HEK293T (cell line): Measurements from ENCODE around the gene MPO.

Experiments
- BHLHE40 ChIP-seq: fragments of 450-650 bp; IDR thresholded peaks from 2 replicates; pipeline ENCODE4 v1.6.1; 2016; ENCODE audit warnings: mild to moderate bottlenecking, moderate library complexity, borderline replicate concordance
- CTBP1 ChIP-seq: fragments of 450-650 bp; IDR thresholded peaks from 2 replicates; pipeline ENCODE4 v1.6.1; 2016; ENCODE audit warnings: borderline replicate concordance
- ELF4 ChIP-seq: fragments of 450-650 bp; IDR thresholded peaks from 2 replicates; pipeline ENCODE4 v1.6.1; 2017; ENCODE audit warnings: antibody characterized with exemption
- FOXM1 ChIP-seq: fragments of 450-650 bp; IDR thresholded peaks from 2 replicates; pipeline ENCODE4 v1.6.1; 2017; ENCODE audit warnings: mild to moderate bottlenecking, borderline replicate concordance
- SP1 ChIP-seq: fragments of 450-650 bp; IDR thresholded peaks from 2 replicates; pipeline ENCODE4 v1.6.1; 2017
- TARDBP ChIP-seq: fragments of 450-650 bp; IDR thresholded peaks from 2 replicates; pipeline ENCODE4 v1.6.1; 2016

DNA sequence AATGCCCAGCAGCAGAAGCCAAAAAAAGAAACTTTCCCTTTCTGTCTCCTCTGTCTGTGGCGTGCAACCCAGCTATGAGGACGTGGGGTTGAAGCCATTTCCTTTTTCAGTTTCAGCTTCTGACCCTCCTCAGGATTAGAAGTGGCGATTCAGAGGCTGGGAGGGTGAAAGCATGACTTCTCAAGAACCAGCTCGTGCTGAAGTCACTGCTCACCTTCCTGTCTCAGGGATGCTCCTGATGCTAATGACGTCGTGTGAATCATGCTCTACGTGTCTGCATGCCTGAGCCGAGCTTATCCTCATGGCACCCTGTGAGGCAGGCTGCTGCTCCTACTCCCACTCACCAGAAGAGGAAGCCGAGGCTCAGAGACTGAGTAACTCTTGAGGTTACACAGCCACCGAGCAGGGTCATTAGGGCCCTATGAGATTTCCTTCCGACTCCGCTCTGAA is 48.0 kb downstream of the MPO start:
- no peak for TF ChIP-seq SP1
- TF ChIP-seq TARDBP = no peak
- TF ChIP-seq FOXM1 = no peak
- TF ChIP-seq ELF4 = no peak
- no peak for TF ChIP-seq CTBP1
- TF ChIP-seq BHLHE40 = no peak
